HG03442 (cell line): ENCODE data around the gene ZNF579.

Experiments used
- ATAC-seq: cut with Tn5 transposase; IDR thresholded peaks from one replicate; pipeline ENCODE4 v1.9.1; 2021; ENCODE audit warnings: mild to moderate bottlenecking, moderate library complexity; ENCODE audit not compliant: unreplicated experiment

Gene ZNF579

GRCh38 chr19:55611983-55612645 lies 31.5 kb upstream of the ZNF579 start:
- no peak for ATAC-seq

DNA sequence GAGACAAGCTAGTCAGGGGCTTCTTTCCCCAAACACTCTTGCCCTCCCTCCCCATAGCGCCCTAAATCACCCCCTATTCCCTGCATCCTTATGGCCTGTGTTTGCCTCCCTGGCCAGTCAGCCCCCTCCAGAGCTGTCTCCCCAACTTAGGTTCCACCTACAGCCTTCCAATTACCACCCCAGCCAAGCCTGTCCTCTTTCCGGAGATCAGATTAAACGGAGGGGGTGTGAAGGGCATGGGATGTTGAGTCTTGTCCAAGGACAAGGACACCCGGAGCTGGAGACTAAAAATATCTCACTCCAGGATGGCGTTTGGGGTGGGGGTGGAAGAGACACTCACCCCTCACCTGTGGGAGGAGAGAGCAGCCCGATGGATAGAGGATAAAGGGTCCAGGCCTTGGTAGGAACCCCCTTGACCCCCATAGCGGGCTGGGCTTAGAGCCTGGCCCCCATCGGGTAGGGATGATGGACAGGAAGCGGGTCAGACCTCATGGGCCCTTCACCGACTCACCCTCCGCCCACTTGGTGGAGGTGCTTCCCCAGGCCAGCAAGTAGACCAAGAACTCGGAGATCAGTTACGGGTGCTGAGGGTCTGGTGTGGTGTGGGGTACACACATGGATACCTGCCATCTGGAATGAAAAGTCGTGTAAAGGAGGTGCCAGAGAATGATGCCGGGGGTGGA lies 30.8 kb upstream of the ZNF579 start:
- ATAC-seq, result no peak

DNA sequence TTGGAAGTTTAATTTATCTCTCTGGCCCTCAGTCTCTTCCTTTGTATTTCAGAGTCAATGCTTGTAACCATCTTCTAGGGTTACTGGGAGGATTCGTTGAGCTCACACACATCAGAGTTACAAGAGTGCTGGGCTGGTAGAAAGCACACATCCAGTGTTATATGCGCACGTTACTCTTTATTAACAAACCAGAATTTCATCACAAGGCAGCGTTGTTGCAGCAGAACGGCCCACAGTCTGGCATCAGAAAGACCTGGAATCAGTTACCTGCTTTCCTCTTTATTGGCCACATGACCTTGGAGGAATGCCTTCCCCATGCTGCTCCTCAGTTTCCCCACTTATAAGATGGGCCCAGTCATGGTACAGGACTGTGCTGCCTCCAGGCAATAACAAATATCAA lies 28.7 kb upstream of the ZNF579 start:
- no peak for ATAC-seq

DNA sequence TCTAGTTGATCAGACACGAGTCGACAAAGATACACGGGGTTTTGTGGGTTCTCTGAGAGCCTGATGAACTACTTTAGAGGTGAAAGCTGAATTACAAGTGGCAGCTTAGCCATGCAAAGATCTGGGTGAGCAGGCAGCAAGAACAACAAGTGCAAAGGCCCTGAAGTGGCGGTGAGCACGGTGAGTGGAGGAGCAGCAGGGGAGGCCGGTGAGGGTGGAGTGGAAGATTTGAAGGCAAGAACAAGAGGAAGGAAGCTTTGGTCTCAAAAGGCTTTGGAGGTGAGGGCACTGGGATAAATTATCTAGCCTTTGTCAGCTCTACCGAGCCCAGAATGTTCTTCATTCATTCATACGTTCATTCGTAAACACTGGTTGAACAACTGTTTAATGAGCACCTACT lies 26.2 kb upstream of the ZNF579 start:
- ATAC-seq, result no peak

DNA sequence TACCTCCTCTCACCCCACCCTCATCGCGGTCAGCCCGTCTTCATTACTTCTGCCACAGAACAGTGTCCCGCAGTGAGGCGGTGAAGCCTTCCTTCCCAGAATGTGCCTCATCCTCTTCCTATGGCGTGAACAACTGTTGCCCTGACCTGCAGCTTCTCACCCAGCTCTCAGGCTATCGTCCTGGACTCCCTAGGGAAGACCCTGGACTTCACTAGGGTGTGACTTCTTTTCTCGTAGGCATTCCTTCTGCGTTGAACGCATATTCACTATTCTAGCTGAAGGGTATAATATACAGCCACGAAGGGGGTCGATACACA lies 25.8 kb upstream of the ZNF579 start:
- no peak for ATAC-seq

DNA sequence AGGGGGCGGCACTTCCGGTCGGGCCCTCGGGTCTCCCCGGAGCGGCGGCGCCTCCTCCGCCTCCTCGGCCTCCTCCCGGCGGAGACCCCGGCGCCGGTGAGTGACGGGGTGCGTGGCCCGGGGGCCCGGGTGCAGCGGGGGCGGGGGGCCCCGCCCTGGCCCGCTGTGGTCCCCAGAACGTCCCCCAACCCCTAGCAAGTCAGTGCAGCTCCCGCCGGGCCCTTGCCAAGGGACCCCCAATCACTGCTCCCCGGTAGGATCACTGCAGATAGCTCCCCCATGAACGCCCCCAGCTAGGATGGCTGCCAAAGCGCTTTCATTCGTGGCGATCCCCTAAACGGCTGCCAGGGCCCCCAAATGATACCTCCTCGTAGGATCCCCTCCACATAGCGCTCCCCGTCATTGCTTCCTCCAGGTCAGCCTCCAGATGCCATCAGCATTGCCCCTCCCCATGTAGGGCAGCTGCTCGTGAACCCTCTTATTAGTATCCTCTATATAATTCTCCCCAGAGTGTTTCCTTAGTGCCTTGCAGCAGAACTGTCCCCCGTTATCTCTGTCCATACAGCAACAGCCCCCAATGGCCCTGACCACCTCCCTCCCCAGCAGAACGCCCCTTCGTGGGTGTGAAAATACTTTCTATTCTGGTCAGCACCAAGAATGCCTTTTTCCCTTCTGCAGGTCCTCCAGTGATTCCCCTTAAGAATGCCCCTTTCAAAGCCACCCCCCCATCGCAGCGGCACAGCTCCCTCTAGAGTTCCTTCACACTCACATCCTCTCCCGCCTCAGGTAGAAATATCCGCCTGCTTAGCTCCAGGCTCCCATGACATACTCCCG lies 25.2 kb upstream of the ZNF579 start, which contains the start of gene ZNF865:
Gene ZNF865, plus strand, starts transcription at position 11 of the 834 bp plus-strand sequence. CDS start 7,972 bp downstream, outside the sequence.
- peak; percentile 15 for ATAC-seq

- ATAC-seq, result peak; percentile 73
Measured at GRCh38 chr19:55605207-55605636, 24.6 kb upstream of the ZNF579 start.

GRCh38 chr19:55603581-55604292 lies 23.1 kb upstream of the ZNF579 start:
- ATAC-seq, result no peak

DNA sequence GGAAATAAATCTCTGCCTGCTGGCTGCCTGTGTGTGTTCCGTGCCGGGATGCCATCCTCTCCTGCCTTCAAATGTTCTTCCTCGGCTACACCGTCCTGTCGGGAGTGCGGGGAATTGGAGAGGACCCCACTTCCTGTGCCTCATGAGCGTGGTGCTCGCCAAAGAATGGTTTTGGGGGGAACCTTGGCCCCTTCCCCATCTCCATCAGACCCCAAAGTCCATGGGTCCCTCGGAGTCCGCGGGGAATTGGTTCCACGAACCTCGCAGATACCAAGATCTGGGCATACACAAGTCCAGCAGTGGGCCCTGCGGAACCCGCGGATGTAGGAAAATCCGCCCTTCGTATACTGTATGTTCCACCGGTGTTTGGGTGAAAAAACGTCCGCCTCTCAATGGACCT lies 22.5 kb upstream of the ZNF579 start:
- no peak for ATAC-seq

GRCh38 chr19:55602104-55603001 lies 21.7 kb upstream of the ZNF579 start:
- ATAC-seq, result no peak

- no peak for ATAC-seq
Measured at GRCh38 chr19:55601084-55601483, 20.4 kb upstream of the ZNF579 start.

GRCh38 chr19:55600662-55601028 lies 20.0 kb upstream of the ZNF579 start:
- ATAC-seq, result no peak

GRCh38 chr19:55599842-55600661 lies 19.4 kb upstream of the ZNF579 start, which contains the start of gene ZNF524:
ZNF524 (plus strand) TSS chr19:55600288; CDS start chr19:55602113, 1,825 bp downstream.
- ATAC-seq, result peak; percentile 35

DNA sequence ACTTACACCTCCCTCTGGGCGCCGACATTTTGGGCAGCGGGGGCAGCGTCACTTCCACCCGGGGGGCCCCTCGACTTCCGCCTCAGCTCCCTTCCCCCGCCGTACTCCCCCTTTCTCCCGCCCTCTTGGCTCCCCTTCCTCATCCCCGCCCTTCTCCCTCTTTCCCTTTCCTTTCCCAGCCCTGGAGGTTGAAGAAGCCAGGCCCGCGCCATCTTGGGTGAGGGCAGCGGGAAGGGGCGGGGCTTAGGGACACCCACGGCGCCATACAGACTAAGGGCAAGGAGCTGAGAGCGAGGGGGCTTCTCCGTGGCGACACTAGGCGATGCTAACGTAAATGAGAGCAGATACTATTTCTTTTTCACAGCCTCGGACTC lies 18.8 kb upstream of the ZNF579 start, which contains the start of gene FIZ1:
Gene FIZ1, minus strand, starts transcription at position 50 of the 374 bp plus-strand sequence. CDS start 1,652 bp downstream, outside the sequence.
- peak; percentile 44 for ATAC-seq

DNA sequence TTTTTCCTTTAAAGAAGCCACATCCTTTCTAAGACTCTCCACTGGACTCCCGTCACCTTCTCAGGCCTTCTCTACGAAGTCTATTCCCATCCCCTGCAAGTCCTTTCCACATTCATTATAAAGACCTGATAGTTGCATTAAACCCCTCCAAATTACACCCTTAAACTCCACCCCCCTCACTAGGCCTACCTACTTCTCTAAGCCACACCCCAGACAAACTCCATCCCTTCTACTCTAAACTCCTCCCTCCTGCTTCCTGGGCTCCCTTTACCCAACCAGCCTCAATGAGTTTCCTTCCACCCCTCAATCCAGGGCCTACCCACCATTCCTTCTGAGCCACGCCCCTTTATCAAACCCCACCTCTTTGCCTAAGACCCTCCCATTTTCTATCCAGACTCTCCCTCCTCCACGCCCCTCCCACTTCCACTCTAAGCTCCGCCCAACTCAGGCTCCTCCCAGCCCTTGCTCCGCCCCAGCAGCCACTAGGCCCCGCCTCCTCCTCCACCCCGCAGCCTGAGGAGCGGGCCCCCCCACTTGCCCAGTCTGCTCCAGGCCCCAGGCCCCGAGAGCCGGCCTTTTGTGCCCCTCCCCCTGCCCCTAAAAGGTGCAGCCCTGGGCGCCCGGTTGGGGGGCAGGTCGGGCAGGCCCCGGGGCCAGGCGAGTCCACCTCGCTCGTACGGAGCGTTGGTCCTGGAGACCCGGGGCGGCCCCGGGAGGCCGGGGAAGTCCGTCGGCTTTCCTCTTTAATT lies 18.2 kb upstream of the ZNF579 start:
- peak; percentile 51 for ATAC-seq

- no peak for ATAC-seq
Measured at GRCh38 chr19:55598034-55598433, 17.4 kb upstream of the ZNF579 start.

- ATAC-seq, result no peak
Measured at GRCh38 chr19:55597501-55597921, 16.9 kb upstream of the ZNF579 start.

GRCh38 chr19:55596304-55596703 lies 15.7 kb upstream of the ZNF579 start:
- no peak for ATAC-seq
